ENCODE data around the gene PASK. TPM values are rescaled to one million over a fixed set of nuclear protein-coding genes. Genes with fewer than 3 reads are reported as not detected.

PASK gene
- total RNA-seq, 1 experiment from 2014 or later = 80.9 TPM

DNA sequence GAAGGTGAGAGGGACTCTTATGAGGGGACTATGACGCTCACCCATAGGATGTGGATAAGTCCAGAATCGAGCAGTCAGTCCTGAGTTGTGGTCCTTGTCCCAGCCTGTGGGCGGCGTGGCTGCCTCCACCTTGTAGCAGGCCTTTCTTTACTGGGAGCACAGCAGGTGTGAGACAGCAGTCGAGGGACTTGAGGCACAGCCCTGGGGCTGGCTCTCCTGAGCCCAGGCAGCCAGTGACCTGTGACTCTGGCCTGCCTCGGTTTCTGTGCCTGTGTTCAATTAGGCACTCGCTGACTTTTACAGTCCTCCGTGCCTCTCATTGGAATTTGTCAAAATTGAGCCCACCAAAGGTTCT lies 9.3 kb upstream of the PASK start:
- Mint-ChIP-seq H3K4me1 (0 out of 2 replicates have a peak, but pooled peaks cover 4% of the 10 kb centered on the region), H3K27me3 (ENCODE audit: low read depth) (no peaks in the 10 kb centered on the region), H3K36me3 (peaks cover 6% of the 10 kb centered on the region; the same call in 1 of the 2 replicates), H3K9me3 (no peaks in the 10 kb centered on the region), H3K4me3 (no peak overlapping the region), H3K27ac (no peak overlapping the region)
- CTCF ChIA-PET = no interaction called here
- DNase-seq (ENCODE audit: low spot score) = no peak
- no peak for ATAC-seq
- no peak for TF ChIP-seq FOXJ3 (CRISPR knock-in tag; IDR thresholded peaks at IDR 0.05; ENCODE audit: borderline replicate concordance)
- no peak for TF ChIP-seq JAZF1 (CRISPR knock-in tag; IDR thresholded peaks at IDR 0.05)
- TF ChIP-seq, protein P1, sequence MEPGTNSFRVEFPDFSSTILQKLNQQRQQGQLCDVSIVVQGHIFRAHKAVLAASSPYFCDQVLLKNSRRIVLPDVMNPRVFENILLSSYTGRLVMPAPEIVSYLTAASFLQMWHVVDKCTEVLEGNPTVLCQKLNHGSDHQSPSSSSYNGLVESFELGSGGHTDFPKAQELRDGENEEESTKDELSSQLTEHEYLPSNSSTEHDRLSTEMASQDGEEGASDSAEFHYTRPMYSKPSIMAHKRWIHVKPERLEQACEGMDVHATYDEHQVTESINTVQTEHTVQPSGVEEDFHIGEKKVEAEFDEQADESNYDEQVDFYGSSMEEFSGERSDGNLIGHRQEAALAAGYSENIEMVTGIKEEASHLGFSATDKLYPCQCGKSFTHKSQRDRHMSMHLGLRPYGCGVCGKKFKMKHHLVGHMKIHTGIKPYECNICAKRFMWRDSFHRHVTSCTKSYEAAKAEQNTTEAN (CRISPR knock-in tag; IDR thresholded peaks at IDR 0.05) = no peak
- TF ChIP-seq HMGA2 (CRISPR knock-in tag; IDR thresholded peaks at IDR 0.05) = no peak
- POLR2A ChIA-PET = no interaction called here

DNA sequence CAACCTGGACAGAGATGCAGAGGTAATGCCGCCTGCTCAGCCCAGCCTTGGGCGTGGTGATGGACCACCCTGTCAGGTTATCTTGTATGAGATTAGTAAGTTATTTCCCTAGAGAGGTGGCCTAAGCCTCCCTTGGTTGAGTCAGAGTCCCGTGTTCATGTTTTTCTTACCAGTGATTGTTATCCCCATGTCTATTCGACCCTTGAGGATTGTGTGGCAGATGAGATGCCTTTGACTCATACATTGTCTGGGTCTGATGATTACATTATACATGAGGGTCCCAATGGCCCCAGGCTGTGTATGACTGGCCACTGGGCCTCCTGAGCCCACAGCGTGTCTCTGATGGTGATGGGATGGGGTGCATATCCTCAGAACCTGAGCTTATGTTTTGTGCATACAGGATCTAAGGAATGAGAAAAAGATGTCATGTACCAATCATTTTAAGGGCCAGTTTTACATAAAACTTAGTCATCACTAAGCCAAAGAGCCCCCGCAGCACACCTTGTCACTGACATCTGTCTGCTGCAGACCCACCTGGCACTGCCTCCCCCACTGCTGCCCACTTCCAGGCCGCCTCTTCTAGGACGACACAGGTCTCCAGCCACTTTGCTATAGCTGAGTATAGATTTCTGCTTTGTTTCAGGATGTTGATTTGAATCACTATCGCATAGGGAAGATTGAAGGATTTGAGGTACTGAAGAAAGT lies 8.7 kb upstream of the PASK start:
- no peak for TF ChIP-seq JUN (CRISPR knock-in tag; IDR thresholded peaks at IDR 0.05)
- TF ChIP-seq FOXP1 (CRISPR knock-in tag; IDR thresholded peaks at IDR 0.05; ENCODE audit: borderline replicate concordance) = no peak
- TF ChIP-seq TP53 (CRISPR knock-in tag; IDR thresholded peaks at IDR 0.05) = no peak
- no peak for TF ChIP-seq ZNF121 (CRISPR knock-in tag; IDR thresholded peaks at IDR 0.05)
- TF ChIP-seq IRF2 (CRISPR knock-in tag; IDR thresholded peaks at IDR 0.05; ENCODE audit: borderline replicate concordance, low read depth) = no peak
- Mint-ChIP-seq H3K27ac (no peak overlapping the region), H3K27me3 (ENCODE audit: low read depth) (no peaks in the 10 kb centered on the region), H3K4me3 (no peak overlapping the region), H3K4me1 (0 out of 2 replicates have a peak, but pooled peaks cover 4% of the 10 kb centered on the region), H3K9me3 (no peaks in the 10 kb centered on the region), H3K36me3 (peaks cover 6% of the 10 kb centered on the region; the same call in 1 of the 2 replicates)
- POLR2A ChIA-PET = no interaction called here
- DNase-seq (ENCODE audit: low spot score) = no peak
- ATAC-seq = no peak
- CTCF ChIA-PET = no interaction called here

DNA sequence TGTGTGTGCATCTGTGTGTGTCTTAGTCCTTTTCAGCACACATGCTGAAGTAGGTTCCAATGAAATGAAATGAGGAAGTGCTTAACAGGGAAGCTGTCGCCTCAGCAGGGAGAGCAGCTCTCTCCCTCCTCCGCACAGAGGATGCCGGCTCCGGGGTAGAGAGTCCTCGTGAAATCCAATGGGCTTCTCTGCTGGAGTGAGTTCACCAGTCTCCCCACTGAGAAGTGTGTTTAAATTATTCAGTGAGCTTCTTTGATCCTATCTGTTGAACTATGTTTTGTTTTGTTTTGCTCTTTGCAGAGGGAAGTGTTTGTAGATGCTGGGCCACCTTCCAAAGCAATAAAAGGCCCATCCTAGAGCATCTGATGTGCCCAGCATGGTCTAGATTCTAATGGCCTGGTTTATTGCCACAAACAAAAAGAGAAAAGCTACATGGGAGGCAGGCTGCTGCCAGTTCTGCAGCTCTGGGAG lies 7.7 kb upstream of the PASK start:
- ChIA-PET POLR2A (no interaction called here), CTCF (interaction anchor here (1.2 kb wide), 1 partner anchor 173 kb away, joined by 3 read pairs; no protein-coding TSS in a partner anchor)
- Mint-ChIP-seq H3K4me3 (no peak overlapping the region), H3K9me3 (no peaks in the 10 kb centered on the region), H3K27me3 (ENCODE audit: low read depth) (no peaks in the 10 kb centered on the region), H3K27ac (peak overlapping the region; percentile 51), H3K36me3 (peaks cover 6% of the 10 kb centered on the region; the same call in 1 of the 2 replicates), H3K4me1 (peaks cover 8% of the 10 kb centered on the region)
- DNase-seq (ENCODE audit: low spot score) (no peak), ATAC-seq (peak; percentile 24; the same call in 1 of the 2 replicates)
- no peak for TF ChIP-seq ETV6 (CRISPR knock-in tag; IDR thresholded peaks at IDR 0.05)
- no peak for TF ChIP-seq ZNF671 (CRISPR knock-in tag; IDR thresholded peaks at IDR 0.05)
- no peak for TF ChIP-seq MYBL2 (CRISPR knock-in tag; IDR thresholded peaks at IDR 0.05)
- TF ChIP-seq, protein P2, sequence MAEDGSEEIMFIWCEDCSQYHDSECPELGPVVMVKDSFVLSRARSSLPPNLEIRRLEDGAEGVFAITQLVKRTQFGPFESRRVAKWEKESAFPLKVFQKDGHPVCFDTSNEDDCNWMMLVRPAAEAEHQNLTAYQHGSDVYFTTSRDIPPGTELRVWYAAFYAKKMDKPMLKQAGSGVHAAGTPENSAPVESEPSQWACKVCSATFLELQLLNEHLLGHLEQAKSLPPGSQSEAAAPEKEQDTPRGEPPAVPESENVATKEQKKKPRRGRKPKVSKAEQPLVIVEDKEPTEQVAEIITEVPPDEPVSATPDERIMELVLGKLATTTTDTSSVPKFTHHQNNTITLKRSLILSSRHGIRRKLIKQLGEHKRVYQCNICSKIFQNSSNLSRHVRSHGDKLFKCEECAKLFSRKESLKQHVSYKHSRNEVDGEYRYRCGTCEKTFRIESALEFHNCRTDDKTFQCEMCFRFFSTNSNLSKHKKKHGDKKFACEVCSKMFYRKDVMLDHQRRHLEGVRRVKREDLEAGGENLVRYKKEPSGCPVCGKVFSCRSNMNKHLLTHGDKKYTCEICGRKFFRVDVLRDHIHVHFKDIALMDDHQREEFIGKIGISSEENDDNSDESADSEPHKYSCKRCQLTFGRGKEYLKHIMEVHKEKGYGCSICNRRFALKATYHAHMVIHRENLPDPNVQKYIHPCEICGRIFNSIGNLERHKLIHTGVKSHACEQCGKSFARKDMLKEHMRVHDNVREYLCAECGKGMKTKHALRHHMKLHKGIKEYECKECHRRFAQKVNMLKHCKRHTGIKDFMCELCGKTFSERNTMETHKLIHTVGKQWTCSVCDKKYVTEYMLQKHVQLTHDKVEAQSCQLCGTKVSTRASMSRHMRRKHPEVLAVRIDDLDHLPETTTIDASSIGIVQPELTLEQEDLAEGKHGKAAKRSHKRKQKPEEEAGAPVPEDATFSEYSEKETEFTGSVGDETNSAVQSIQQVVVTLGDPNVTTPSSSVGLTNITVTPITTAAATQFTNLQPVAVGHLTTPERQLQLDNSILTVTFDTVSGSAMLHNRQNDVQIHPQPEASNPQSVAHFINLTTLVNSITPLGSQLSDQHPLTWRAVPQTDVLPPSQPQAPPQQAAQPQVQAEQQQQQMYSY (CRISPR knock-in tag; IDR thresholded peaks at IDR 0.05) = no peak
- TF ChIP-seq, protein P3, sequence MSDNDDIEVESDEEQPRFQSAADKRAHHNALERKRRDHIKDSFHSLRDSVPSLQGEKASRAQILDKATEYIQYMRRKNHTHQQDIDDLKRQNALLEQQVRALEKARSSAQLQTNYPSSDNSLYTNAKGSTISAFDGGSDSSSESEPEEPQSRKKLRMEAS (CRISPR knock-in tag; IDR thresholded peaks at IDR 0.05) = no peak
- TF ChIP-seq, protein P4, sequence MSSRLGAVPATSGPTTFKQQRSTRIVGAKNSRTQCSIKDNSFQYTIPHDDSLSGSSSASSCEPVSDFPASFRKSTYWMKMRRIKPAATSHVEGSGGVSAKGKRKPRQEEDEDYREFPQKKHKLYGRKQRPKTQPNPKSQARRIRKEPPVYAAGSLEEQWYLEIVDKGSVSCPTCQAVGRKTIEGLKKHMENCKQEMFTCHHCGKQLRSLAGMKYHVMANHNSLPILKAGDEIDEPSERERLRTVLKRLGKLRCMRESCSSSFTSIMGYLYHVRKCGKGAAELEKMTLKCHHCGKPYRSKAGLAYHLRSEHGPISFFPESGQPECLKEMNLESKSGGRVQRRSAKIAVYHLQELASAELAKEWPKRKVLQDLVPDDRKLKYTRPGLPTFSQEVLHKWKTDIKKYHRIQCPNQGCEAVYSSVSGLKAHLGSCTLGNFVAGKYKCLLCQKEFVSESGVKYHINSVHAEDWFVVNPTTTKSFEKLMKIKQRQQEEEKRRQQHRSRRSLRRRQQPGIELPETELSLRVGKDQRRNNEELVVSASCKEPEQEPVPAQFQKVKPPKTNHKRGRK (CRISPR knock-in tag; IDR thresholded peaks at IDR 0.05; ENCODE audit: borderline replicate concordance) = no peak
- TF ChIP-seq, protein P5, sequence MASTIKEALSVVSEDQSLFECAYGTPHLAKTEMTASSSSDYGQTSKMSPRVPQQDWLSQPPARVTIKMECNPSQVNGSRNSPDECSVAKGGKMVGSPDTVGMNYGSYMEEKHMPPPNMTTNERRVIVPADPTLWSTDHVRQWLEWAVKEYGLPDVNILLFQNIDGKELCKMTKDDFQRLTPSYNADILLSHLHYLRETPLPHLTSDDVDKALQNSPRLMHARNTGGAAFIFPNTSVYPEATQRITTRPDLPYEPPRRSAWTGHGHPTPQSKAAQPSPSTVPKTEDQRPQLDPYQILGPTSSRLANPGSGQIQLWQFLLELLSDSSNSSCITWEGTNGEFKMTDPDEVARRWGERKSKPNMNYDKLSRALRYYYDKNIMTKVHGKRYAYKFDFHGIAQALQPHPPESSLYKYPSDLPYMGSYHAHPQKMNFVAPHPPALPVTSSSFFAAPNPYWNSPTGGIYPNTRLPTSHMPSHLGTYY (CRISPR knock-in tag; IDR thresholded peaks at IDR 0.05) = no peak
- TF ChIP-seq RELA (CRISPR knock-in tag; IDR thresholded peaks at IDR 0.05; ENCODE audit: borderline replicate concordance) = no peak
- TF ChIP-seq HMGA2 (CRISPR knock-in tag; IDR thresholded peaks at IDR 0.05) = no peak
- TF ChIP-seq ATF1 (CRISPR knock-in tag; IDR thresholded peaks at IDR 0.05) = no peak
- TF ChIP-seq, protein P6, sequence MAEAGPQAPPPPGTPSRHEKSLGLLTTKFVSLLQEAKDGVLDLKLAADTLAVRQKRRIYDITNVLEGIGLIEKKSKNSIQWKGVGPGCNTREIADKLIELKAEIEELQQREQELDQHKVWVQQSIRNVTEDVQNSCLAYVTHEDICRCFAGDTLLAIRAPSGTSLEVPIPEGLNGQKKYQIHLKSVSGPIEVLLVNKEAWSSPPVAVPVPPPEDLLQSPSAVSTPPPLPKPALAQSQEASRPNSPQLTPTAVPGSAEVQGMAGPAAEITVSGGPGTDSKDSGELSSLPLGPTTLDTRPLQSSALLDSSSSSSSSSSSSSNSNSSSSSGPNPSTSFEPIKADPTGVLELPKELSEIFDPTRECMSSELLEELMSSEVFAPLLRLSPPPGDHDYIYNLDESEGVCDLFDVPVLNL (CRISPR knock-in tag; IDR thresholded peaks at IDR 0.05; ENCODE audit: borderline replicate concordance, low read depth) = no peak
- no peak for TF ChIP-seq SMAD3 (CRISPR knock-in tag; IDR thresholded peaks at IDR 0.05; ENCODE audit: borderline replicate concordance)
- TF ChIP-seq, protein P7, sequence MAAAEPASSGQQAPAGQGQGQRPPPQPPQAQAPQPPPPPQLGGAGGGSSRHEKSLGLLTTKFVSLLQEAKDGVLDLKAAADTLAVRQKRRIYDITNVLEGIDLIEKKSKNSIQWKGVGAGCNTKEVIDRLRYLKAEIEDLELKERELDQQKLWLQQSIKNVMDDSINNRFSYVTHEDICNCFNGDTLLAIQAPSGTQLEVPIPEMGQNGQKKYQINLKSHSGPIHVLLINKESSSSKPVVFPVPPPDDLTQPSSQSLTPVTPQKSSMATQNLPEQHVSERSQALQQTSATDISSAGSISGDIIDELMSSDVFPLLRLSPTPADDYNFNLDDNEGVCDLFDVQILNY (CRISPR knock-in tag; IDR thresholded peaks at IDR 0.05) = no peak
